Stimulated activated CD8-positive, alpha-beta memory T cell treated with anti-CD3 and anti-CD28 coated beads, Interleukin-4, amount 100 ng/mL, for 48 hours (primary cell): ENCODE measurements around the gene ATRNL1.
"Not testable (repeated sequence)": the region's sequence is repeated elsewhere in the genome, so short reads cannot be mapped to it uniquely, and the experiment has no call there.

Source experiments
- DNase-seq: peaks from one replicate; pipeline ENCODE4 v3.0.0-alpha.2; 2020

ATRNL1 gene

GRCh38 chr10:115222039-115222438, 128.9 kb downstream of the ATRNL1 start:
- no peak for DNase-seq

- DNase-seq = no peak
These were observed 146.6 kb downstream of the ATRNL1 start for GRCh38 chr10:115239761-115240160.

- no peak for DNase-seq
These were observed 157.6 kb downstream of the ATRNL1 start for GRCh38 chr10:115250784-115251183.

GRCh38 chr10:115253765-115254164, 160.6 kb downstream of the ATRNL1 start:
- not testable (repeated sequence) for DNase-seq

- DNase-seq = no peak
These were observed 179.3 kb downstream of the ATRNL1 start for GRCh38 chr10:115272482-115272881.

GRCh38 chr10:115278294-115278693, 185.1 kb downstream of the ATRNL1 start:
- no peak for DNase-seq

- no peak for DNase-seq
These were observed 202.1 kb downstream of the ATRNL1 start for GRCh38 chr10:115295213-115295805.

GRCh38 chr10:115300080-115300479, 206.9 kb downstream of the ATRNL1 start:
- DNase-seq = no peak

GRCh38 chr10:115319669-115320068, 226.5 kb downstream of the ATRNL1 start:
- not testable (repeated sequence) for DNase-seq

GRCh38 chr10:115321360-115321759, 228.2 kb downstream of the ATRNL1 start:
- no peak for DNase-seq

- DNase-seq = no peak
These were observed 235.2 kb downstream of the ATRNL1 start for GRCh38 chr10:115328331-115328730.

GRCh38 chr10:115335366-115335765, 242.2 kb downstream of the ATRNL1 start:
- DNase-seq = no peak

GRCh38 chr10:115355162-115355760, 262.1 kb downstream of the ATRNL1 start:
- peak; percentile 36 for DNase-seq

GRCh38 chr10:115367920-115368319, 274.8 kb downstream of the ATRNL1 start:
- DNase-seq = not testable (repeated sequence)

- DNase-seq = no peak
These were observed 285.9 kb downstream of the ATRNL1 start for GRCh38 chr10:115379064-115379463.

GRCh38 chr10:115384665-115385064, 291.5 kb downstream of the ATRNL1 start:
- DNase-seq = no peak

GRCh38 chr10:115390607-115391006, 297.4 kb downstream of the ATRNL1 start:
- no peak for DNase-seq

- DNase-seq = no peak
These were observed 304.9 kb downstream of the ATRNL1 start for GRCh38 chr10:115398026-115398425.

- DNase-seq = no peak
These were observed 309.5 kb downstream of the ATRNL1 start for GRCh38 chr10:115402699-115403098.

GRCh38 chr10:115405838-115406237, 312.7 kb downstream of the ATRNL1 start:
- not testable (repeated sequence) for DNase-seq

- no peak for DNase-seq
These were observed 316.2 kb downstream of the ATRNL1 start for GRCh38 chr10:115409347-115409746.

GRCh38 chr10:115417585-115418265, 324.6 kb downstream of the ATRNL1 start:
- DNase-seq = no peak

GRCh38 chr10:115422624-115423023, 329.5 kb downstream of the ATRNL1 start:
- no peak for DNase-seq

- DNase-seq = no peak
These were observed 334.4 kb downstream of the ATRNL1 start for GRCh38 chr10:115427611-115428010.
